ENCODE data around the gene AGTRAP.

The AGTRAP gene

DNA sequence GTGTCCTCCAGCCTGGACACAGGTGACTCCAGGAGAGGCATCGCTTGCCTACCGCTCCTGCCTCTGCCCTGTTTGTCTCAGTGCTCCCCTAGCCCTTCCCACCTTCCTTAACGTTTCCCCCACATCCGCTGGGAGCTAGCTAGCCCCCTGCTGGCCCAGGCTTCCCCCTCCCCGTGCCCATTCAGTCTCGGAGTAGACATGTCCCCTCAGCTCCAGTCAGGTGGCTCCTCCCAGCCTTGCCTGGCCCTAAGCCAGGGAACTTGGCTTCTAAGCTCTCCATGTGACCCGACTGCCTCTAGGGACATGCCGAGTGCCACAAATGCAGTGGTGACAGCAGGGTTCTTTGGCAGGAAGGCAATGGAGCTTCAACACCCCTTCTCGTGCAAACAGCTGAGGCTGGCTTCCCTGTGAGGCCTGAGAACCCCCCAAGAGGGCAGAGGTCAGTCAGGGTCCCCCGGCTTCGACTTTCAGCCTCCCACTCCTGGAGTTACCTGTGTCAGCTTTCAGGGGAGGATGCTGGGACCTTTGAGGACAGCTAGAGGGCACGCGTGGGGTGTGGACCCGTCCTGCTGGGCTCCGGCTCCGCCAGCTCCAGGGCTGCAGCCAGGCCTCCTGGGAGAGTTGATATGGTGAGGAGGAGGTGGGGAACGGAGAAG, 28.2 kb upstream of the AGTRAP start:
- DNase-seq, result no peak

DNA sequence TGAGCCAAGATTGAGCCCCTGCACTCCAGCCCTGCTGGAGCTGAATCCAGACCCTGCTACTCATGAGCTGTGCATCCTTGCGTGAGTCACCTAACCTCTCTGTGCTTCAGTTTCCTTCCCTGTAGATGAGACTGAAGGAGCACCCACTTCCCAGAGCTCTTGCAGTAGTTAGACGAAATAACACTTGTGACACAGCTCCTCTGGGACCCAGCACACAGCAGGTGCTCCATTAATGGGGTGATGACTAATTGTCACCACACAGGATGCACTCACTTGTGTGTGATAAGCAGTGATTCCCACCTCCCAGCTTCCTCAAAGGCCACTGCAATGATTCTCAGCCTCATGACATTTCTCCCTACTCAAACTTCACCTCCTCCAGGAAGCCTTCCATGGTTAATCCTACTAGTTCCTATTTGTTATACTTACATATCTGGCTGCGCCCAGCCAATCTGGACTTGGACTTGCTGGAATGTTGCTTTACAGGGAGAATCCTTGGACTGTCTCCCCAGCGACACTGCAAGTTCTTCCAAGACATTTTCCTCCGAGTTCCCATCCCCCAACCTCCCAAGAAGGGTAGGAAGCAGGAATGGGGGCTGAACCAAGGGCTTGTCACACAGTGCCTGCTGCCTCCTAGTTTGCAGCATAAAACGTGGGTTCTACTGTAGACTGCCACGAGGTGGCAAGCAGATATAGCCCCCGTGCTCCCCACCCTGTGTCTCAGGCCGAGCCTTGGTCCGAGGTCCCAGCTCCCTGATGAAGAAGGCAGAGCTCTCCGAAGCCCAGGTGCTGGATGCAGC, 27.2 kb upstream of the AGTRAP start:
- no peak for DNase-seq

DNA sequence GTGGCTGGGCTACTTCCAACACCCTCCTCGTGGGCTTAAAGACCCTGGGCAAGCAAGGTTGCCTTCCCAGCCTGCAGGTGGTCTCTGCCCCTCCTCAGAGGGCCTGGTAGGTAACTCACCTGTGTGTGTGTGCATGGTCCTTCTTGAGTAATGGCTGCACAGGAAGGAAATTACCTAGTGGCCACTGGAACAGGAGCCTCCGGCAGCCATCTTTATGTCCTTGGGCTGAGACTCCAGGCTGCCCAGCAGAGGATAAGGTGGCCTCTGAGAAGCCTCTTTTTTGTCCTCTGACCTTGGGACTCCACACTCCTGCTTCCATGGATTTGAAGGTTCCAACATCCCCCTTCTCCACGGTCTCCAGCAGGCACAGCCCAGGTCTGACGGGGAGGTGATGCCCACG, 24.4 kb upstream of the AGTRAP start:
- DNase-seq, result no peak

DNA sequence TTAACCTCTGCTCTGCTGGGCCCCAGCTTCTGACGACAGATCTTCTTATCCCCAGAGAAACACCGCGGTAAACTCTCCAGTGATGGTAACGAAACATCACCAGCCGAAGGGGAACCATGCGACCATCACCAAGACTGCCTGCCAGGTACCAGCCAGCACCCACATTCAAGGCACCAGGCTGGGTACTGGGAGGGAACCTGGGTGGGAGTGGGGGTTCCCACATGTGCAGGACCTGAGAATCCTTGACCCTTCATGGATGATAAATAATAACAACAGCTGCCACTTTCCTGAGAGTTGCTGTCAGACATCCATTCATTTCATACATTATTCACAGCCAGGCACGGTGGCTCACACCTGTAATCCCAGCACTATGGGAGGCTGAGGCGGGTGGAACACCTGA, 23.7 kb upstream of the AGTRAP start:
- no peak for DNase-seq

DNA sequence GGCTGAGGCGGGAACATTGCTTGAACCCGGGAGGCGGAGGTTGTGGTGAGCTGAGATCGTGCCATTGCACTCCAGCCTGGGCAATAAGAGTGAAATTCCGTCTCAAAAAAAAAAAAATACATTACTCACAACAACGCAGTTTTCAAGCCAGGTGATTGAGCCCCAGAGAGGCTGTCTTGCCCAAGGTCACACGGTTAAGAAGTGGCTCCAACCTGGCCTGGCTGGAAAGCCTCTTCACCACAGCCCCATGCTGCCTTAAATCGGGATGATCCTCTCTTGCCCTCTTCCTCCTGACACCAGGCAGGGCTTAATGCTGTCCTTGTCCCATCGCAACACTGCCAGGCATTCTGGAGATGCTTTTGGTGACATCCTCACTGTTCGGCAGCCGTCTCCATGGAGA, 22.8 kb upstream of the AGTRAP start:
- no peak for DNase-seq

DNA sequence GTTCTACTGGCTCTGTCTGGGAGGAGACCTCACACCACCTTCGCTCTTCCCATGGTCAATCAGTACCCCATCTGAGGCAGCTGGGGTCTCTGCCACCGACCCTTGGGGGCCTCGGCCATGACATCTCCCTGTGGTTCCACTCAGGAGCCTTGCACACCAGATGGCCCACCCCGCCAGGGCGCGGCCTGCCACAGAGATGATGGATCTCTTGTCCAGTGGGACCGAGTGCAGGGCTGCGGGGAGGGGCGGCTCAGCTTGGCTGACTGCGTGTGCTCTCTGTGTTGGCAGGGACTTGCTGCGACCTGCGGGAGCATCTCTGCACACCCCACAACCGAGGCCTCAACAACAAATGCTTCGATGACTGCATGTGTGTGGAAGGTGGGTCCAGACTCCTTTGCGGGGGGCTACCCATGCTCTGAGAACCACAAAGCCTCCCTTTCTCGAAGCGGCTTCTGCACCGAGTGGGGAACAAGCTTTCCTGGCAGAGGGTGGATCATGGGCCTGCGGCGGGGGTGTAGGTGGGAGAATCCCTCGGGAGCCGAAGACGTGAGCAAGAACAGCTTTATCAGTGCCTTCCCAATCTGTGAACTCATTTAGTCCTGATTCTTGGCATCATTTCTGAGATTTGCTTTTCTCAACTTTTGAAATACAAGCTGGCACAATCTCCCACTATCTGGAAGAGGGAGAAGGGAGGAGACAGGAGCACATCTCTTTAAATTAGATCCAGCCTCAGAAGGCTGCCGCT, 20.9 kb upstream of the AGTRAP start:
- DNase-seq, result no peak

DNA sequence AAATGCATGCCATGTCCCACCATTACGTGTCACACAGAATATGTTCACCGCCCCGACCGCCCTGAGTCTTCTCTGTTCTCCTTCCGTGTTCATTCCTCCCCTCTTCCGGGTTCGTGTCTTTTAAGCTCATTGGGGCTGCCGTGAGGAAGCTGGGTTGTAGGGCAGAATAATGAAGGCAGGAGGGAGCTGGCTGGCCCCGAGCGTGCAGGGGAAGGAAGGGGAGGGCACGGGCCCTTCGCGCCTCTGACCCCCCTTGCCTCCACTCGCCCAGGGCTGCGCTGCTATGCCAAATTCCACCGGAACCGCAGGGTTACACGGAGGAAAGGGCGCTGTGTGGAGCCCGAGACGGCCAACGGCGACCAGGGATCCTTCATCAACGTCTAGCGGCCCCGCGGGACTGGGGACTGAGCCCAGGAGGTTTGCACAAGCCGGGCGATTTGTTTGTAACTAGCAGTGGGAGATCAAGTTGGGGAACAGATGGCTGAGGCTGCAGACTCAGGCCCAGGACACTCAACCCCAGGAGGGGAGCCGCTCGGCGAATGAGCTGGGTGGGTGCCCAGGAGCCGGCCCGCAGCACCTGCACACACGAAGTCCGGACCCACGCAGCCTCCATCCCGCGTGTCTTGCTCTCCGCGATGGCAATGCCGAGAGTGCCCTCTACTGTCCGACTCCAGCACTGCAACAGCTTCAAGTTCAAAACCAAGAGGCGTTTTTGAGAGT, 16.5 kb upstream of the AGTRAP start:
- DNase-seq, result no peak

DNA sequence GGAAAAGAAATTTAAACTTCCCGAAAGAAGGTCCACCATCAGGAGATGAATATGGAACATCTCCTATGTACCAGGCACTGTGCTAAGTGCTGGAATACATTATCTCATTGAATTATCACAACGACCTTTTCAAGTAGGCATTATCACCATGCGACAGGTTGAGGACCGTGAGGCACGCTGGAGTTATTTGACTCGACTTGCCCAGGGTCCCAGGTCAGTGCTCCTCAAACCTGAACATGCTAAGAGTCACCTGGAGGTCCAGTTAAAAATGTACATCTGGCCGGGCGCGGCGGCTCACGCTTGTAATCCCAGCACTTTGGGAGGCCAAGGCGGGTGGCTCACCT, 15.9 kb upstream of the AGTRAP start:
- no peak for DNase-seq

DNA sequence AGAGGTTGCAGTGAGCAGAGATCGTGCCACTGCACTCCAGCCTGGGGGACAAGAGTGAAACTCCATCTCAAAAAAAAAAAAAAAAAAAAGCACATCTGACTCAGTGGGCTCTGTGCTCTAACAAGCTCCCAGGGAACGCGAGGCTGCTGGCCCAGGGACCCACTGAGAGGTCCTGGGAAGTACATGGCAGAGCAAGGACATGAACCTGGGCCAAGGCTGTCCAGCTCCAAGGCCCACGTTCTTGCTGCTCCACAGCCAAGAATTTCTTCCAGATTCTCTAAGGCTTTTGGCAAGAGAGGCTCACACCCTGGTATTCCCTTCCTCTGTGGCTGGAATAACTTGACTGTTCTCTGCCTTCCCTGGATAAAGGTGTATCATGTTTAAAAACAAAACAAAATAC, 15.4 kb upstream of the AGTRAP start:
- no peak for DNase-seq

DNA sequence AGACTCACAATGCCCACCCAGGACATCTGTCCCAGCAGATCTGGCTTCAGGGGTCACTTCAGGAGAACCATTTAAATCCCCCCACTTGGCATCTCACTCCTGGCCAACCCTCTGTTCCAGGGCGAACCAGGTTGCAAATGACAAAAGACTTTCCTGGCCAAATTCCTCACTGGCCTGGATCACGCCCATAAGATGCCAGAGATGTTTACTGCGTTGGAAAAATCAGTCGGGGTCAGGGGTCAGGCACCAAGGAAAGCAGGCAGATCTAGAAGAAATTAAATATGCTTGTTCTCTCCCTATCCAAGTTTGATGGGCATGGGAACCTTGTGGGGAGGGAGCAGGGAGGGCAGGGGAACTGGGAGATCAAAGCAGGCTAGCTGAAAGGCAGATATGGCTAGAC, 14.6 kb upstream of the AGTRAP start:
- no peak for DNase-seq

DNA sequence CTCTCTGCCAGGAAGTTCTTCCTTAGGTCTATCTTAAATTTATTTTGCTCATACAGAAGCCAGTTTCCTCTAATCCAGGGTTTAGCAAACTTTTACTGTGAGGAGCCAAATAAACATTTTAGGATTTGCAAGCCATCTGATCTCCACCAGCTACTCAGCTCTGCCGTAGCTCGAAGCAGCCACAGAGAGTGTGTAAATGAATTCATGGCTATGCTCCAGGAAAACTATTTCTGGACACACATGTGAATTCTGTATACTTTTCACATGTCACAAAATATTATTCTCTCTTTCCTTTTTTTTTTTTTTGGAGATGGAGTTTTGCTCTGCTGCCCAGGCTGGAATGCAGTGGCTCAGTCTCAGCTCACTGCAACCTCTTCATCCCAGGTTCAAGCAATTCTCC, 13.4 kb upstream of the AGTRAP start:
- DNase-seq, result no peak

DNA sequence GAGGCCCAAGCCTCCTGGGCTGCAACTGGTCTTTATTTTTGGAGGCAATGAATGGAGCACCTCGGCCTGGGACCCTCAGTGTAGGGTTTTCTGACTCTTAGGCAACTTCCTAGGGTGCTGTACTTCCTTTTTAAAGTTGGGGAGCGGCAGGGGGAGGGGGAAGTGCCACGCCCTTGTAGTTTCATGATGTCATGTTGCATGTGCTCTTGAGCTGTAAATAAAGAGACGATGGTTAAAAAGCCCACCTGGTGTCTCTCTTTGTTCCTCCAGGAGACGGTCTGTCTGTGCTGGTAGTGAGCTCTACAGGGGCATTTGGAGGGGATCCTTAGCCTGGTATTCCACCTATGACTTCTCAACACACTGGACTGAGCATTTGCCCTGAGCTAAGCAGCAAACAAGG, 10.3 kb upstream of the AGTRAP start:
- DNase-seq, result no peak

DNA sequence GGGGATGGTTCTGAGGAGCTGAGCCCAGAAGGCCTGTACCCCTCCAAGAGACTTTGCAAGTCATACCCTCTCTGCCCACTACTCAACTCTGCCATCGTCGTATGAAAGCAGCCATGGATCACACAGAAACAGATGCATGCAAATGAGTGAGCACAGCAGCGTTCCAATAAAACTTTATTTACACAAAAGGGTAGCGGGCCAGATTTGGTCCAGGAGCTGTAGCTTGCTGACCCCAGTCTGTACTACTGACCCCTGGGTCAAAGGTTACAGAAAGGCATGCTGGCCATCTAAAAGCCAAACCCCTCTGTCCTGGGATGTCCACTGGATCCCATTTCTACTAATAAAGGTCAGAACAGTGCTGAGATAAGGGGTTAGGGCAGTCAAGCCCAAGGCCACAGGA, 8.8 kb upstream of the AGTRAP start:
- DNase-seq, result no peak

DNA sequence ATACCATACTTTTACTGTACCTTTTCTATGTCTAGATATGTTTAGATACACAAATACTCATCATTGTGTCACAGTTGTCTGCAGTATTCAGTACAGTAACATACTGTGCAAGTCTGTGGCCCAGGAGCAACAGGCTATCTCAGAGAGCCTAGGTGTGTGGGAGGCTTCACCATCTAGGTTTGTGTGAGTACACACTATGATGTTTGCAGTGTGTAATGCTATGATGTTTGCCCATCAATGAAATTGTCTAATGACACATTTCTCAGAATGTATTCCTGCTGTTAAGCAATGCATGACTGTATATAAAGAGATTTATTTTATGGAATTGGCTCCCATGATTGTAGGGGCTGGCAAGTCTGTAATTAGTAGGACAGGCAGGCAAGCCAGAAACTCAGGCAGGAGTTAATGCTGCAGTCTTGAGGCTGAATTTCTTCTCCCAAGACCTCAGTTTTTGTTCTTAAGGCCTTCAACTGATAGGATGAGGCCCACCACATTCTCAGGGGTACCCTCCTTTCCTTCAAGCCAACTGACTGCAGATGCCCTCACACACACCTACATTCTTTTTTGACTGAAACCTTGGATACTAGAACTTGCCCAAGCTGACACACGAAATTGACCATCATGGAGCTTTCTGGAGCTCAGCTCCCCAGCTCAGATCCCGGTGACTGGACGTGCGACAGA, 7.7 kb upstream of the AGTRAP start:
- no peak for DNase-seq

DNA sequence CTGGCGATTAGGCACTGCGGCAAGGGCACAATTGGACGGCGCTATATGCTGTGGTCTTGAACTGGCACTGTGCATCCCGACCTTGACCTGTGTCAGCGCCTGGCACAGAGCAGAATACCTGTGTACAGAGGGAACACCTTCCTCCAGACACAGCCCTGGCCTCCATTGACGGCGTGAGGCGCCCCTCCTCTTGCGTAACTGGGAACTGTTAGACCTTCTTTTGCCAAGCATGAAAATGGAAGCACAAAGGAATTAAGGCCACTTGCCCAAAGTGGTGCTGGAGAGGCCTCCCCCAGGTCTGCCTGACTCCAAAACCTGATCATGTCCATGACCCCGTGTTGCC, 6.8 kb upstream of the AGTRAP start:
- DNase-seq, result no peak

DNA sequence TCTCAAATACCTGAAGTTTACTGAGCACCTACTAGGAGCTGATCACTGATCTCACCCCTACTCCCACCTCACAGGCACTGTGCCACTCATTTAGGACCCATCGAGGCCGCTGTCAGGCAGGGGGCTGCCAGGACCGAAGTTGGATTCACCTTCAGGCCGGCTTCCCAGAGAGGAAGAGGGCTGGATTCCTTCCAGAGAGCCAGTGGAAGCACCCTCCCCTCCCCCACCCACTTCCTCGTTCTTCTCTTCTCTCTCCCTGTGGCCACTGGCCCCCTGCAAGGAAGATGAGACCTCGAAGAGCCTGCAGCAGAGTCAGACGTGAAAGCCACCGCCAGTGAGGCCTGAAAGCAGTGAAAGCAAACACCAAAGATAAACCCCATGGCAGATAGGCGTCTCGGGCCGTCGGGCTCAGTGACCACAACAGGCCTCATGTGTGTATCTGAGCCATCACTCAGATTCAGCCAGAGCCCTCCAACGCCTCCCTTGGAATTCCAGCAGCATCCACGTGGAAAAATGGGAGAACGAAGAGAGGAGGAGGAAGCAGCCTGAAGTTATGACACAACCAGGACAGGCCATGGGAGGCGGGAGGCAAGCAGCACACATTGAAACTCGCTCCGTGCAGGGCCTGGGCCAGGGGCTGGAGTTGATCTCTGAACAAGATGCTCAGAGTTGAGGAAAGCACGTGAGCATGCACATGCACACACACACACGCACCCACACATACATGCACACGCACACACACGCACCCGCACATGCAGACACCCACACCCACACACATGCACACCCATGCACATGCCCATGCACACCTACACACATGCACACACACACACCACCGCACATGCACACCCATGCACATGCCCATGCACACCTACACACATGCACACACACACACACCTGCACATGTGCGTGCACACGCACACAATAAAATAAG, 6.2 kb upstream of the AGTRAP start:
- no peak for DNase-seq

DNA sequence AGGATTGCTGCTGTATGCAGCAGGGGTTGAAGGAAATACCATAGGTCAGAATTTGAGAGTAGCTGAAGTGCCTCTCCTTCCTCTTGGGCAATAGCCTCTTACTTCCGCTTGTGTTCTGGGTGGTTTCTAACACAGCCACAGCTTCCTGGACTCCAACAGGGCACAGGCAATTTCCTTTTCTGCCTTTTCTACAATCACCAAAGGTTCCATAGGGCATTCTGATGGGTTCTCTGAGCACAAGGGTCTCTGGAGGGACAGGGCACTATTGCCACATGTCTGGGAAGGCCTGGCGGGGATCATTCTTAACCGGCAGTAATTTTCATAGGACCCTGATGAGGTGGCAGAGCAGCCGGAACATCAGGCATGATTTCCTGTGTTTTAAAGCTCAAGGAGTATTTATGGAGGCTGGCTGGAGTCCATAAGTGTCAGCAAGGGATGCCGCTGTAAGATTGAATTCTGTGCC, 5.5 kb upstream of the AGTRAP start:
- no peak for DNase-seq

DNA sequence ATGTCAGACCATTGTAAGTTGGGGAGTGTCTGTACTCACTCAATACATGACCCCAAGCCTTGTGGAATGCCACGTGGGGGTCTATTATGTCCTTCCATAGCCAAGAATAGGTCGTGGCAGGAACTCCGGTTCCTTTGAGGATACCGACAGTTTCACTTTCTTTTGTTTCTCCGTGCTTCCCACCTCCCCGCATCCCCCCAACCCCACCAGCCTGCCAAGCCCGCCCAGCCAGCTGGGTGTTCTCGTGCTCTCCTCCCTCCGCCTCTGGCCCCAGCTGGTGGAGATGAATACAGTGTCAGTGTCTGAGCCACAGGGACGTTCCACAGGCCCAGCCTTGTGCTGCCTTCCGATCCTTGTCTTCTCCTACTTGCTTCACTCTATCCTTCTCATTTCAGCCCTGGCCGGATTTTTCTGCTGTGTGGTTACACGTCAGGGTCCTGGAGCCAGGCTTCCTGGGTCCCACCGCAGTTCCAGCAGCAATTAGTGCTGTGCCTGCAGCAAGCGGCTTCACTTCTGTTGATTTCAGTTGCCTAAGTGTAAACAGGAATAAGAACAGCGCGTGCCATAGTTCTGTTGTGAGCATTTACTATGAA, 4.1 kb upstream of the AGTRAP start:
- DNase-seq, result no peak

DNA sequence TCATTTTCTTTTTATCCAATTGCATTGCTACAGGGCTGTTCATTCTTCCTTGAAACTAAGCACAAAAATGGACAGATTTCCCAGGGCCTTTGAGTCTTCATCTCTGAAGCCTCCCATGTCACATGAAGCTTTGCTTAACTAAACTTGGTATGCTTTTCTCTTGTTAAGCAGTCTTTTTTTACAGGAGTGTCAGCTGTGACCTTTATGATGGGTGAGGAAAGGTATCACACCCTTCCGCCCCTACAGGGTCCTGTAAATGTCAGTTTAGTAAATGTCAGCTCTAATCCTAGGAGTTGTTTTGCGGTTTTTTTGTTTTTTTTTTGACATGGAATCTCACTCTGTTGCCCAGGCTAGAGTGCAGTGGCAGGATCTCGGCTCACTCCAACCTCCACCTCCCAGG, 2.6 kb upstream of the AGTRAP start:
- no peak for DNase-seq

DNA sequence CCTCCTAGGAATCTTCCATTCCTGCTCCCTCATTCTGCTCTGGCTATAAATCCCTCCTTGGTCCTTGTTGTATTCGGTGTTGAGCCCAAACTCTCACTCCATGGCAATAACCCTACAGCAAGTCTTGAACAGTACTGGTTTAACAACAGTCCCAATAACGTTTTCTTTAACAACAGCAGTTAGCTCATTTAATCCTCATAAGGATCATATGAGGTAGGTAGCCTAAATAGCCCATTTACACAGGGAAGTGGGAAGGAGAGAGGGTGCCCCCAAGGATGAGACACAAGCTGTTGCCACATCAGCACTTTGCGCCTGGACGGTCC, 444 bp upstream of the AGTRAP start:
- no peak for DNase-seq

Data from 8988T (cell line).